KG1 (cell line): ENCODE measurements around the gene GPR33.
"Not testable (repeated sequence)": the region's sequence is repeated elsewhere in the genome, so short reads cannot be mapped to it uniquely, and the experiment has no call there.

Source experiments
- DNase-seq: peaks from one replicate; lab custom pipeline; 2025; lab: John Stamatoyannopoulos, UW

Gene GPR33

GRCh38 chr14:31487886-31488285 lies at the start of gene GPR33:
Gene GPR33 (minus strand): TSS chr14:31488039. CDS start chr14:31483965, 4,074 bp downstream.
- DNase-seq: no peak

GRCh38 chr14:31536201-31536960 lies 48.5 kb upstream of the GPR33 start:
- DNase-seq: no peak

DNA sequence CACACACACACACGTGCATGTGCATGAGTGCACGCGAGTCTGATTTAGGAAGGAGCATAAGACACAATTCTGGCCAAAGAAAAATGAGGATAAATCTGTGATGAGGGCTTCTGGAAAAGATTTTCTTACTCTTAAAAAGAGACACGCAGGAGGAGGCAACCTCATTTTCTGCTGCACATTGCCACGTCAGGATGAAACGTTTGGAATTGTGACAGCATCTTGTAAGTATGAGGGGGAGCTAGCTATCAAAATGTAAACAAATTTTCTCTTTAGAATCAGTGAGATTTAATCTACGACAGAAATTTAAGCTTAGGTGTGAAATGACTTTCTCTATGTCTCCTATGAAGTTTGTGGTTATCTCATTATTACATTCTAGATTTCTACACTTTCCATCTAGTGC lies 42.3 kb upstream of the GPR33 start:
- DNase-seq: no peak

- DNase-seq: no peak
These were observed 41.2 kb upstream of the GPR33 start for GRCh38 chr14:31529053-31529452.

- no peak for DNase-seq
These were observed 39.7 kb upstream of the GPR33 start for GRCh38 chr14:31527546-31527945.

GRCh38 chr14:31527087-31527486 lies 39.2 kb upstream of the GPR33 start:
- no peak for DNase-seq

- no peak for DNase-seq
These were observed 23.0 kb upstream of the GPR33 start for GRCh38 chr14:31510855-31511254.

GRCh38 chr14:31510222-31510621 lies 22.4 kb upstream of the GPR33 start:
- DNase-seq: no peak

DNA sequence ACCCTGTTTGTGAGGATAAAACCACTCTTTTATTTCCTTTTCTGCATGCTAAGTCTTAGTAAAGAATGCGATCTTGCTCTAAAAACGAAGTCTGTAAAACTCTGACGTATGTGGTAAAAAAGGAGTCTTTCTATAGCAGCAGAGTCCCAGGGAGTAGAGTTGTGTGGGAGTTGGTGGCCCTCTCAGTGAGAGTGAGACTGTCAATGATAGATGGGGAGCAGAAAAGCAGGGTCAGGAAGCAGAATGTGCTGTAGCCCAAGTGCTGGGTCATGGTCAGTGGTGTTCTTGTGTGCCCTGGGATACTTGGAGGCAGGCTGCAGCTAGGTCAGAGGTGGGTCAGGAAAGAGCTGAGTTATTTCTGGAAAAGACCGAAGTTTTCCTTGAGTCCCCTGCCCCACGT lies 20.3 kb upstream of the GPR33 start:
- DNase-seq: no peak

DNA sequence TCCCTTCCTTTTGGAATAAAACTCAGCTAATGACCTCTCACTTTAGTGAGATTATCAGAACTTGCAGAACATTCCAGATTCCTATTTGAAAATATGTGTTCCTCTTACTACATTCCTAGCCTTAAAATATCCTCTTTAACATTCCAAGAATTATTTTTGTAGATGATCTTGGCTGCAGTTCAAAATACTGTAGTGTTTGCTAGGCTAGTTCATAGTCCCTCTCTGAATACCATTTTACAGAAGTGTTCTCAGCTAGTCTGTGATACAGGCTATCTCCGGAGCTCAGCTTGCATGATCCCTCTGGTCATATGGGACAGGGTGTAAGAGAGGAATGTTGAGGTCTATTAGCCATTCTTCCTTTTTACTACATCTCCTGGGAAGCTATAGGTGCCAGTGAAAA lies 17.6 kb upstream of the GPR33 start:
- no peak for DNase-seq

GRCh38 chr14:31501870-31502269 lies 14.0 kb upstream of the GPR33 start:
- DNase-seq: no peak

DNA sequence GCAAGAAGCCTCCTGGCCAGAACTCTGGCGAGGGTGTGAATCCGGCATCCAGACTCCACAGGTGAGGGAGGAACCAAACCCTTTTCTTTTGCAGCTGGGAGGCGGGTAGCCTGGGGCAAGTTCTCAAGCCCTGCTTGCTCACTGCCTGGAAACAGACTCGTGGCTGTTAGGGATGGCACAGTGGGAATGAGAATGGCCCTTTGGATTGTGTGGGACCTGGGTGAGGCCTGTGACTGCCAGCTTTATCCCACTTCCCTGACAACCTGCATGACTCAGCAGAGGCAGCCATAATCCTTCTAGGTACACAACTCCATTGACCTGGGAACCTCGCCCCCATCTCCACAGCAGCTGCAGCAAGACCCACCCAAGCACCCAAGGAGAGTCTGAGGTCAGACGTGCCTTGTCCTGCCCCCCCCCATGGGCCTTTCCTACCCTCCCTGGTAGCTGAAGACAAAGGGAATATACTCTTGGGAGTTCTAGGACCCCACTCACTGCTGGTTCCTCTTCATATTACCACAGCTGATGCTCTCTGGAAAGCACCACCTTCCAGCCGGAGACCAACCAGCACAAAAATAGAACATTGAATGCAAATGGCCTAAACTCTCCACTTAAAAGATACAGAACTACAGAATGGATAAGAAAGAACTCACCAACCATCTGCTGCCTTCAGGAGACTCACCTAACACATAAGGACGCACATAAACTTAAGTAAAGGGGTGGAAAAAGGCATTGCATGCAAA lies 5.1 kb upstream of the GPR33 start:
- no peak for DNase-seq

GRCh38 chr14:31489691-31490090 lies 1.9 kb upstream of the GPR33 start:
- DNase-seq: no peak

- no peak for DNase-seq
These were observed 1.1 kb downstream of the GPR33 start for GRCh38 chr14:31486764-31487163.

DNA sequence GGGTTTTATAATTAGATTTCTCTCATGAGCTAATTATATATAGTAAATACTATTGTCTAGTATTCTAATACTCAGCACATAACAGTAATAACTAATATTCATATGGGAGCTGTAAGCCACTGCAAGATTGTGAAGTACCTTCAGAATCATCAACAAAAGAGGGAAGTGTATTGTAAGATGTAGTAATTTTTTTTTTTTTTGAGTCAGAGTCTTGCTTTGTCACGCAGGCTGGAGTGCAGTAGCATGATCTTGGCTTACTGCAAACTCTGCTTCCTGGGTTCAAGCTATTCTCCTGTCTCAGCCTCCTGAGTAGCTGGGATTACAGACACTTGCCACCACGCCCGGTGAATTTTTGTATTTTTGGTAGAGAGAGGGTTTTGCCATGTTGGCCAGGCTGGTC lies 3.1 kb downstream of the GPR33 start:
- no peak for DNase-seq

GRCh38 chr14:31480156-31480555 lies 7.7 kb downstream of the GPR33 start:
- no peak for DNase-seq

- DNase-seq: no peak
These were observed 8.8 kb downstream of the GPR33 start for GRCh38 chr14:31479027-31479426.

GRCh38 chr14:31477248-31477647 lies 10.6 kb downstream of the GPR33 start:
- DNase-seq: no peak

DNA sequence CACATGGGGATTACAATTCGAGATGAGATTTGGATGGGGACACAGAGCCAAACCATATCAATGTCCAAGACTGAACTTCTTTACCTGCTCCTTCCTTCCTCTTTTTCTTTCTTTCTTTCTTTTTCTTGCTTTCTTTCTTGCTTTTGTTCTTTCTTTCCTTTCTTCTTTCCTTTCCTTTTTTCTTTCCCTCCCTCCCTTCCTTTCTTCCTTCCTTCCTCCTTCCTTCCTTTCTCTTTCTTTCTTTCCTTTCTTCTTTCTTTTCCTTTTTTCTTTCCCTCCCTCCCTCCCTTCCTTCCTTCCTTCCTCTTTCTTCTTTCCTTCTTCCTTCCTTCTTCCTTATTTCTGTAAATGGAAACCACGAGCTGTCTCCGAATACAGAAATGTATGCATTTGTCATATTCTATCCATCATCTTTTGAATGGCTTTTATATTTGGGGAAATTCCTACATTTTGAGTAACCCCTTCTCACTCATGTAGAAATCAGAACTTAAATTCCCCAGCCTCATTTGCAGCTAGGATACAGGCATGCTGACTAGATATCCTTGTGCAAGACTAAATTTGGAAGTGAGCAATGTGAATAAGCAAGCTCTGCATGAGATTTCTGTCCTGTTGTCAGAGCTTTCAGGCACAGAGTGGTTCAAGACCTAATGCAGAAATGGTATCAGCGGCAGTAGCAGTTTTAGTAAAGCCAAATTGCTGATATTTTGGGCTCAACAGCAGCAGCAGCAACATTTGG lies 11.5 kb downstream of the GPR33 start:
- no peak for DNase-seq

- no peak for DNase-seq
These were observed 21.3 kb downstream of the GPR33 start for GRCh38 chr14:31466554-31466953.

DNA sequence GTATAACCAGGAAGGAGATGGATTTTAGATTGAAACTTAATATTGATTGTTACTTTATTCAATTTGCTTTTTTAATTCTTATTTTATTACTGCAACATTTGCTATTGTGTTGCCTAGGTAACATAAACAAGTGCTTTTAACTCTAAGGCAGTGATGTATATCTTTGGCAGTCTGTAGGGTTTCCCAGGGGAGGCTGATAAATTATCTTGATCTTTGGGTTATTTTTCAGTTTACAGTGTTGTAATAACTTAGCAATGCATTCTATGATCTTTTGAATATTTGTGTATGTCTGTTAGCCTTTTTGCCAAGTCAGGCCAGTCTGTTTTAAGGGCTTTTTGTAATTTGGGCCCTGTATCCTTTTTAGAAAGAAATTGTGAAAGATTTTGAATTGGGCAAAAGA lies 22.7 kb downstream of the GPR33 start:
- no peak for DNase-seq

- not testable (repeated sequence) for DNase-seq
These were observed 25.4 kb downstream of the GPR33 start for GRCh38 chr14:31462450-31462849.

- no peak for DNase-seq
These were observed 26.3 kb downstream of the GPR33 start for GRCh38 chr14:31461545-31461944.
